HepG2 (cell line): Measurements from ENCODE around the gene CDX1. TPM values are rescaled to one million over a fixed set of nuclear protein-coding genes. Genes with fewer than 3 reads are reported as not detected.

Source experiments
- AKAP8 ChIP-seq: sonication (generic); formaldehyde crosslinking; IDR thresholded peaks from 2 replicates; pipeline ENCODE4 v1.5.1; 2020; ENCODE audit warnings: mild to moderate bottlenecking, missing genetic modification reagents
- AKNA ChIP-seq: sonication (generic); formaldehyde crosslinking; IDR thresholded peaks from 2 replicates; pipeline ENCODE4 v1.4.0; 2020; ENCODE audit warnings: missing genetic modification reagents, borderline replicate concordance
- CEBPB ChIP-seq: IDR thresholded peaks from 2 replicates; pipeline ENCODE4 v1.6.1; 2011; ENCODE audit warnings: low read depth, low read length, improper control_type of control experiment, borderline replicate concordance
- CREB3 ChIP-seq: sonication (generic); formaldehyde crosslinking; IDR thresholded peaks from 2 replicates; pipeline ENCODE4 v1.5.0; 2020; ENCODE audit warnings: missing genetic modification reagents
- DNMT1 ChIP-seq: sonication (generic); formaldehyde crosslinking; IDR thresholded peaks from 2 replicates; pipeline ENCODE4 v1.5.1; 2020; ENCODE audit warnings: mild to moderate bottlenecking, missing genetic modification reagents
- GATAD2A ChIP-seq: IDR thresholded peaks from 2 replicates; pipeline ENCODE4 v1.6.1; 2016
- HDAC1 ChIP-seq: sonication (generic); formaldehyde crosslinking; IDR thresholded peaks from 2 replicates; pipeline ENCODE4 v1.5.1; 2020; ENCODE audit warnings: mild to moderate bottlenecking, missing genetic modification reagents
- HNF4G ChIP-seq, 2 experiments: sonication (generic) in 1 of 2; formaldehyde crosslinking in 1 of 2; IDR thresholded peaks; 2 replicates each; pipeline versions ENCODE4 v1.4.0 to v1.6.1; 2011 to 2020; ENCODE audit warnings: borderline replicate concordance in 2 of 2, low read depth in 2 of 2, mild to moderate bottlenecking in 2 of 2, low read length in 1 of 2, missing genetic modification reagents in 1 of 2, moderate library complexity in 1 of 2
- HOXA5 ChIP-seq: sonication (generic); formaldehyde crosslinking; IDR thresholded peaks from 2 replicates; pipeline ENCODE4 v1.4.0; 2020; ENCODE audit warnings: missing genetic modification reagents
- KDM6A ChIP-seq: IDR thresholded peaks from 2 replicates; pipeline ENCODE4 v1.6.1; 2016; ENCODE audit warnings: low read depth
- MED1 ChIP-seq: sonication (generic); formaldehyde crosslinking; IDR thresholded peaks from 2 replicates; pipeline ENCODE4 v1.4.0; 2020; ENCODE audit warnings: missing genetic modification reagents
- NFIC ChIP-seq: IDR thresholded peaks from 2 replicates; pipeline ENCODE4 v1.6.1; 2012; ENCODE audit warnings: mild to moderate bottlenecking, low read length, inconsistent platforms
- PAF1 ChIP-seq: IDR thresholded peaks from 2 replicates; pipeline ENCODE4 v1.6.1; 2016; ENCODE audit warnings: missing genetic modification reagents, missing compliant biosample characterization
- PHF20 ChIP-seq: sonication (generic); formaldehyde crosslinking; IDR thresholded peaks from 2 replicates; pipeline ENCODE4 v1.5.0; 2020; ENCODE audit warnings: mild to moderate bottlenecking, missing genetic modification reagents
- SSRP1 ChIP-seq: IDR thresholded peaks from 2 replicates; pipeline ENCODE4 v1.6.1; 2016; ENCODE audit warnings: control low read depth
- TOPORS ChIP-seq: sonication (generic); formaldehyde crosslinking; IDR thresholded peaks from 2 replicates; pipeline ENCODE4 v1.8.0; 2023; ENCODE audit warnings: mild to moderate bottlenecking, missing genetic modification reagents
- ZNF121 ChIP-seq: sonication (generic); formaldehyde crosslinking; IDR thresholded peaks from 2 replicates; pipeline ENCODE4 v1.5.0; 2020; ENCODE audit warnings: mild to moderate bottlenecking, missing genetic modification reagents
- ZNF180 ChIP-seq: sonication (generic); formaldehyde crosslinking; IDR thresholded peaks from 2 replicates; pipeline ENCODE4 v1.4.0; 2020; ENCODE audit warnings: low read depth, missing genetic modification reagents, borderline replicate concordance
- ZNF24 ChIP-seq: fragments of 450-650 bp; IDR thresholded peaks from 2 replicates; pipeline ENCODE4 v1.6.1; 2017; ENCODE audit warnings: antibody characterized with exemption, mild to moderate bottlenecking
- ZNF276 ChIP-seq: sonication (generic); formaldehyde crosslinking; IDR thresholded peaks from 2 replicates; pipeline ENCODE4 v1.4.0; 2020; ENCODE audit warnings: mild to moderate bottlenecking, low read depth, missing genetic modification reagents
- ZNF3 ChIP-seq: IDR thresholded peaks from 2 replicates; pipeline ENCODE4 v1.7.0; 2017; ENCODE audit warnings: inconsistent platforms
- ZNF331 ChIP-seq: sonication (generic); formaldehyde crosslinking; IDR thresholded peaks from 2 replicates; pipeline ENCODE4 v1.4.0; 2020; ENCODE audit warnings: missing genetic modification reagents
- ZNF513 ChIP-seq: sonication (generic); formaldehyde crosslinking; conservative IDR thresholded peaks from 2 replicates; pipeline ENCODE4 v1.5.0; 2020; ENCODE audit warnings: missing genetic modification reagents
- ZNF746 ChIP-seq: sonication (generic); formaldehyde crosslinking; IDR thresholded peaks from 2 replicates; pipeline ENCODE4 v1.8.0; 2022; ENCODE audit warnings: mild to moderate bottlenecking, missing genetic modification reagents
- polyA plus RNA-seq, 8 experiments: library from polyadenylated mRNA; depleted of rRNA in 3 of 8; stranded (reverse) in 7 of 8; unstranded in 1 of 8; fragments of >200 nt; fragmentation: Illumina TruSeq in 4 of 8; extraction: Trizol in 4 of 8; gene quantifications; 2 replicates each; pipeline versions ENCODE4 v1.2.1 to v1.2.3, GENCODE V29; 2011 to 2016; ENCODE audit warnings: low read depth in 4 of 8, missing spikeins in 1 of 8, mixed read lengths in 1 of 8; ENCODE audit not compliant: insufficient read depth in 1 of 8
- total RNA-seq, 5 experiments: library from RNA; depleted of rRNA; stranded (reverse); fragments of >200 nt; fragmentation: Illumina TruSeq; extraction: Trizol; gene quantifications; 2 replicates each; pipeline ENCODE4 v1.2.3, GENCODE V29; 2016; ENCODE audit warnings: low read depth in 1 of 5

The CDX1 gene
- total and polyA plus RNA-seq, 2 of the 13 experiments (the other 11 are each of a cell fraction or from before 2014, with no cell fraction given) = not detected

GRCh38 chr5:150142959-150143349, 23.6 kb upstream of the CDX1 start (continued):
- TF ChIP-seq AKAP8 (CRISPR knock-in tag) = no peak
- TF ChIP-seq AKNA (CRISPR knock-in tag) = no peak
- peak; percentile 56 for TF ChIP-seq MED1 (CRISPR knock-in tag)
- no peak for TF ChIP-seq DNMT1 (CRISPR knock-in tag)
- TF ChIP-seq HNF4G (IDR thresholded peaks at IDR 0.05; ENCODE audit: borderline replicate concordance, low read depth, low read length) = no peak; the same call in 1 of the 2 replicates
- no peak for TF ChIP-seq HNF4G (CRISPR knock-in tag; IDR thresholded peaks at IDR 0.05; ENCODE audit: borderline replicate concordance, low read depth)
- TF ChIP-seq ZNF121 (CRISPR knock-in tag) = peak; percentile 15; the same call in 1 of the 2 replicates
- no peak for TF ChIP-seq NFIC
- no peak for TF ChIP-seq SSRP1 (CRISPR knock-in tag)
- TF ChIP-seq ZNF180 (CRISPR knock-in tag) = no peak
- TF ChIP-seq GATAD2A (CRISPR knock-in tag) = peak; percentile 80
- peak; percentile 23; the same call in 1 of the 2 replicates for TF ChIP-seq KDM6A (CRISPR knock-in tag)
- peak; percentile 74 for TF ChIP-seq HDAC1 (CRISPR knock-in tag)
- no peak for TF ChIP-seq PHF20 (CRISPR knock-in tag)
- no peak for TF ChIP-seq HOXA5
- peak; percentile 71 for TF ChIP-seq ZNF746 (CRISPR knock-in tag)
- no peak for TF ChIP-seq CREB3
- TF ChIP-seq ZNF276 (CRISPR knock-in tag) = no peak
- no peak for TF ChIP-seq PAF1
- TF ChIP-seq ZNF24 = no peak
- TF ChIP-seq TOPORS (CRISPR knock-in tag) = no peak
- TF ChIP-seq ZNF3 (CRISPR knock-in tag) = 0 out of 2 replicates have a peak, but pooled peaks have one; percentile 34
- no peak; the same call in 1 of the 2 replicates for TF ChIP-seq ZNF331 (CRISPR knock-in tag)
- TF ChIP-seq ZNF513 (CRISPR knock-in tag) = no peak
- TF ChIP-seq CEBPB = peak; percentile 85
